Gastroesophageal sphincter (tissue), 3 donors: ENCODE measurements around the gene ZKSCAN5.
"Not testable (repeated sequence)": the region's sequence is repeated elsewhere in the genome, so short reads cannot be mapped to it uniquely, and the experiment has no call there.

Experiments used
- CTCF ChIP-seq, 4 experiments: fragments of 200-600 bp in 2 of 4; fragments of 450-650 bp in 2 of 4; sonication (generic) in 1 of 4; IDR thresholded peaks; one replicate each; pipeline ENCODE4 v1.5.1; 2017 to 2019; ENCODE audit warnings: antibody characterized with exemption in 4 of 4, mild to moderate bottlenecking in 2 of 4, moderate library complexity in 2 of 4
- EP300 ChIP-seq: sonication (generic); formaldehyde crosslinking; IDR thresholded peaks from one replicate; pipeline ENCODE4 v1.6.1; 2017; ENCODE audit warnings: antibody characterized with exemption, mild to moderate bottlenecking
- POLR2A ChIP-seq, 2 donors: fragments of 450-650 bp; IDR thresholded peaks; one replicate each; pipeline ENCODE4 v1.6.1; 2017; ENCODE audit warnings: antibody characterized with exemption in 2 of 2, mild to moderate bottlenecking in 2 of 2, moderate library complexity in 1 of 2

DNA sequence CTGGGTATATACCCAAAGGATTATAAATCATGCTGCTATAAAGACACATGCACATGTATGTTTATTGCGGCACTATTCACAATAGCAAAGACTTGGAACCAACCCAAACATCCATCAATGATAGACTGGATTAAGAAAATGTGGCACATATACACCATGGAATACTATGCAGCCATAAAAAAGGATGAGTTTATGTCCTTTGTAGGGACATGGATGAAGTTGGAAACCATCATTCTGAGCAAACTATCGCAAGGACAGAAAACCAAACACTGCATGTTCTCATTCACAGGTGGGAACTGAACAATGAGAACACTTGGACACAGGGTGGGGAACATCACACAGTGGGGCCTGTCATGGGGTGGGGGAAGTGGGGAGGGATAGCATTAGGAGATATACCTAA is 45.1 kb downstream of the ZKSCAN5 start:
- not testable (repeated sequence) for TF ChIP-seq CTCF (IDR thresholded peaks at IDR 0.05); EP300; POLR2A (IDR thresholded peaks at IDR 0.05)
